22Rv1 (cell line): ENCODE results near the gene GATM.

ENCODE experiments used
- CTCF ChIP-seq: fragments of 450-650 bp; IDR thresholded peaks from 2 replicates; pipeline ENCODE4 v1.5.1; 2017; ENCODE audit warnings: mild to moderate bottlenecking
- ZFX ChIP-seq: fragments of 450-650 bp; IDR thresholded peaks from 2 replicates; pipeline ENCODE4 v1.6.1; 2017; ENCODE audit warnings: antibody characterized with exemption, borderline replicate concordance

- TF ChIP-seq CTCF = peak; percentile 13
- TF ChIP-seq ZFX = no peak
Observed at GRCh38 chr15:45372041-45372995, 6.0 kb downstream of the GATM start.
